Fibroblast of mammary gland (primary cell): ENCODE results near the gene HOXC5.

ENCODE experiments used
- DNase-seq: peaks from one replicate; pipeline ENCODE4 v3.0.0-alpha.2; 2010; ENCODE audit warnings: low read depth
- H3K4me3 ChIP-seq: 2 replicates; pipeline ENCODE4 v1.5.1; 2011; ENCODE audit warnings: low read depth, mild to moderate bottlenecking, low read length, moderate library complexity; ENCODE audit not compliant: control insufficient read depth
- CTCF ChIP-seq: conservative IDR thresholded peaks from 2 replicates; pipeline ENCODE4 v1.5.1; 2011; ENCODE audit warnings: low read depth, low read length, inconsistent platforms; ENCODE audit not compliant: control insufficient read depth, insufficient read depth

HOXC5 gene

GRCh38 chr12:54000116-54001114, 32.4 kb upstream of the HOXC5 start, which contains the start of gene HOXC9:
Gene HOXC9, plus strand, starts transcription at chr12:54000161. Its CDS starts 28 bp downstream, at chr12:54000189.
- DNase-seq: no peak
- no peak for TF ChIP-seq CTCF
- peak within 1 kb of the TSS; percentile 84 for H3K4me3 ChIP-seq

- TF ChIP-seq CTCF: no peak
- DNase-seq: no peak
- H3K4me3 ChIP-seq: peak overlapping the region; percentile 84
These were observed 31.3 kb upstream of the HOXC5 start for GRCh38 chr12:54001283-54002187.

- TF ChIP-seq CTCF: no peak
- H3K4me3 ChIP-seq: peak overlapping the region; percentile 84
- DNase-seq: no peak
These were observed 30.5 kb upstream of the HOXC5 start for GRCh38 chr12:54002278-54002914.

- DNase-seq: no peak
- peak overlapping the region; percentile 3 for H3K4me3 ChIP-seq
- TF ChIP-seq CTCF: no peak
These were observed 29.9 kb upstream of the HOXC5 start for GRCh38 chr12:54002915-54003389.

- DNase-seq: no peak
- H3K4me3 ChIP-seq: no peak overlapping the region
- TF ChIP-seq CTCF: no peak
These were observed 29.2 kb upstream of the HOXC5 start for GRCh38 chr12:54003625-54004024.

GRCh38 chr12:54004063-54004840, 28.6 kb upstream of the HOXC5 start:
- peak overlapping the region; percentile 50 for H3K4me3 ChIP-seq
- DNase-seq: peak; percentile 52
- peak; percentile 18 for TF ChIP-seq CTCF
